Activated B cell treated with CpG ODN at 0.5 μM for 24 hours (primary cell): ENCODE data around the gene LMX1A. TPM values are rescaled to one million over a fixed set of nuclear protein-coding genes. Genes with fewer than 3 reads are reported as not detected.

Source experiments
- ATAC-seq: fragments of 200-7000 bp; cut with Tn5 transposase; one replicate; pipeline ENCODE4 v1.10.0; 2021; ENCODE audit warnings: low read depth, mild to moderate bottlenecking, moderate library complexity
- CTCF ChIA-PET: fragments of 350-600 bp; sonication (Branson Sonifier 250); formaldehyde crosslinking; loops from one replicate; lab custom pipeline; 2021; ENCODE audit warnings: antibody characterized with exemption; lab: Charles Lee
- POLR2A ChIA-PET: fragments of 350-600 bp; sonication (Branson Sonifier 250); formaldehyde crosslinking; loops from one replicate; lab custom pipeline; 2021; ENCODE audit warnings: antibody characterized with exemption; lab: Charles Lee
- DNase-seq: peaks from one replicate; pipeline ENCODE4 v3.0.0; 2022
- H3K27ac Mint-ChIP-seq: one replicate; pipeline ENCODE4 v1.8.0; 2020; ENCODE audit warnings: mixed read lengths
- H3K27me3 Mint-ChIP-seq: one replicate; pipeline ENCODE4 v1.8.0; 2021; ENCODE audit warnings: mixed read lengths
- H3K36me3 Mint-ChIP-seq: one replicate; pipeline ENCODE4 v1.8.0; 2021; ENCODE audit warnings: low read depth, mixed read lengths
- H3K4me1 Mint-ChIP-seq: one replicate; pipeline ENCODE4 v1.8.0; 2021; ENCODE audit warnings: mixed read lengths
- H3K4me3 Mint-ChIP-seq: one replicate; pipeline ENCODE4 v1.8.0; 2020; ENCODE audit warnings: mild to moderate bottlenecking, mixed read lengths
- H3K9me3 Mint-ChIP-seq: one replicate; pipeline ENCODE4 v1.8.0; 2020; ENCODE audit warnings: mixed read lengths
- CTCF ChIP-seq: fragments of 200-600 bp; IDR thresholded peaks from one replicate; pipeline ENCODE4 v1.8.0; 2022; ENCODE audit warnings: antibody characterized with exemption, mild to moderate bottlenecking
- intact Hi-C: fragments of 100-400 bp; cut with micrococcal nuclease; formaldehyde crosslinking; loops from one replicate; pipeline ENCODE4 v1.15.1; 2024
- total RNA-seq: library from RNA; stranded (reverse); gene quantifications from 2 replicates; pipeline ENCODE4 v1.2.3, GENCODE V29; 2022

LMX1A gene
- total RNA-seq, 1 donor from 2014 or later: not detected

GRCh38 chr1:165222580-165222979, 133.9 kb downstream of the LMX1A start:
- DNase-seq (no peak), ATAC-seq (no peak)
- intact Hi-C loops: no loop called here
- Mint-ChIP-seq H3K36me3 (no peaks in the 10 kb centered on the region), H3K9me3 (no peaks in the 10 kb centered on the region), H3K4me1 (no peaks in the 10 kb centered on the region), H3K27me3 (peaks cover 12% of the 10 kb centered on the region), H3K4me3 (no peak overlapping the region), H3K27ac (no peak overlapping the region)
- CTCF ChIA-PET: no interaction called here
- no peak for TF ChIP-seq CTCF
- POLR2A ChIA-PET: no interaction called here

- H3K4me1 Mint-ChIP-seq: no peaks in the 10 kb centered on the region
- intact Hi-C loops: no loop called here
These were observed 137.8 kb downstream of the LMX1A start for GRCh38 chr1:165218731-165219130.

DNA sequence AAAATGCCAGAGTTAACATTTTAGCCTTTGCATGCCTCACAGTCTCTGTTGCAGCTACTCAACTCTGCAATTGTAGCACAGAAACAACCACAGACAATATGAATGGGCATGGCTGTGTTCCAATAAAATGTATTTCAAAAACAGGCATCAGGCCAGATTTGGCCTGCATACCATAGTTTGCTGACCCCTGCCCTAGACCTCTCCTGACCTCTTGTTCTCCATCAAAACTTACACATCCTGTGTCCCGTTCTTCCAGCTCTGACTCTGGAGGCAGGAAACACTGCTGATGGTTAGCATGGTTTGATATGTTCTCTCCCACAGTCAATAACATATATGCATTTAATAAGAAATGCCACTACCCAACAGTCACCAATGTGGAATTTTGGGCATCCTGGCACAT, 138.6 kb downstream of the LMX1A start:
- Mint-ChIP-seq H3K27me3 (peaks cover 9% of the 10 kb centered on the region), H3K27ac (no peak overlapping the region), H3K36me3 (no peaks in the 10 kb centered on the region), H3K4me1 (no peaks in the 10 kb centered on the region), H3K4me3 (no peak overlapping the region), H3K9me3 (no peaks in the 10 kb centered on the region)
- TF ChIP-seq CTCF: no peak
- DNase-seq (no peak), ATAC-seq (no peak)
- intact Hi-C loops: no loop called here
- ChIA-PET CTCF (no interaction called here), POLR2A (no interaction called here)

More at GRCh38 chr1:165218731-165219130, 137.8 kb downstream of the LMX1A start:
- no peak overlapping the region for H3K4me3 Mint-ChIP-seq
- no peak overlapping the region for H3K27ac Mint-ChIP-seq
- H3K36me3 Mint-ChIP-seq: no peaks in the 10 kb centered on the region
- peaks cover 9% of the 10 kb centered on the region for H3K27me3 Mint-ChIP-seq
- TF ChIP-seq CTCF: no peak
- H3K9me3 Mint-ChIP-seq: no peaks in the 10 kb centered on the region
- POLR2A ChIA-PET: no interaction called here
- CTCF ChIA-PET: no interaction called here
- ATAC-seq (no peak), DNase-seq (no peak)

DNA sequence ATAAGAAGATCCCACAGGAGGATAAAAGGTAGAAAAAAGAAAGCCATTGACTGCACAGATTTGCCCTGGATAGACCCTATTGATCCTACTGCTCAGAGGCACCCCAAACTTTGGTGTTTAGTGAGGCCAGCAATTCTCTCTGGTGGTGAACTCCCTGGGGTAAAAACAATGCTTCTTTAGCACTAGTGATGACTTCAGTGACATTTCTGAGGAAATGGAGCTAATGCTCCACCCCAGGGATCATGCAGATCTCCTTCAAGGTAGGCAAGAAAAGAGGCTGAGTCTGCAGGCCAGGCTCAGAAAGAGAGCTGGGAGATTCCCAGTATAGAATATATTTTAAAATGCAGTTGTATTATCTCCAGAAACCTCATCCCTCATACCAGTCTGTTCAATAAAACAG, 140.3 kb downstream of the LMX1A start:
- Mint-ChIP-seq H3K27ac (no peak overlapping the region), H3K9me3 (no peaks in the 10 kb centered on the region), H3K36me3 (no peaks in the 10 kb centered on the region), H3K4me1 (no peaks in the 10 kb centered on the region), H3K27me3 (peaks cover 15% of the 10 kb centered on the region), H3K4me3 (no peak overlapping the region)
- no peak for ATAC-seq
- TF ChIP-seq CTCF: no peak
- no peak for DNase-seq
- ChIA-PET CTCF (no interaction called here), POLR2A (no interaction called here)
- intact Hi-C loops: no loop called here

DNA sequence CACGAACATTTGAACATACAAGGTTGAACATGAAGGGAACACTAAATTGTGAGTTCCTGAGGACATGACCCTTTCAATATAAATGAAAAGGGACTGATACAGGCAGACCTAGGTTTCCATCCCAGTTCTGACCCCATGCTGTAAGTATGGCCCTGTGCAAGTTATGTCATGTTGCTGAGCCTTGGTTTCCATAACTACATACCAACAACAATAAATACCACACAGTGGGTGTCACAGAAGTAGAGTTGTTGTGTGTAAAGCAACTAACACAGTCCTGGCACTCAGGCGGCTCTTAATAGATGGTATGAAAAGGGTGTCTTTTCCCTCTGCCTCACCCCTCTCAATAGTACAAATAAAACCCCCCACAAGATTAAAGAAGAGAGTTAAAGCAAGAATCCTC, 140.8 kb downstream of the LMX1A start:
- H3K4me3 Mint-ChIP-seq: no peak overlapping the region
- no peak for TF ChIP-seq CTCF
- intact Hi-C loops: no loop called here
- no peaks in the 10 kb centered on the region for H3K9me3 Mint-ChIP-seq
- no peaks in the 10 kb centered on the region for H3K36me3 Mint-ChIP-seq
- peaks cover 15% of the 10 kb centered on the region for H3K27me3 Mint-ChIP-seq
- no peak for DNase-seq
- ChIA-PET POLR2A (no interaction called here), CTCF (no interaction called here)
- H3K27ac Mint-ChIP-seq: no peak overlapping the region
- H3K4me1 Mint-ChIP-seq: no peaks in the 10 kb centered on the region
- no peak for ATAC-seq
